Stimulated activated CD4-positive, alpha-beta T cell treated with anti-CD3 and anti-CD28 coated beads, Interleukin-15, amount 100 ng/mL, for 1 hour (primary cell): Measurements from ENCODE around the gene MBTPS1.

Experiments used
- DNase-seq, 2 donors: peaks; one replicate each; pipeline ENCODE4 v3.0.0-alpha.2; 2020; ENCODE audit warnings: low read depth in 1 of 2, low spot score in 1 of 2

The MBTPS1 gene

DNA sequence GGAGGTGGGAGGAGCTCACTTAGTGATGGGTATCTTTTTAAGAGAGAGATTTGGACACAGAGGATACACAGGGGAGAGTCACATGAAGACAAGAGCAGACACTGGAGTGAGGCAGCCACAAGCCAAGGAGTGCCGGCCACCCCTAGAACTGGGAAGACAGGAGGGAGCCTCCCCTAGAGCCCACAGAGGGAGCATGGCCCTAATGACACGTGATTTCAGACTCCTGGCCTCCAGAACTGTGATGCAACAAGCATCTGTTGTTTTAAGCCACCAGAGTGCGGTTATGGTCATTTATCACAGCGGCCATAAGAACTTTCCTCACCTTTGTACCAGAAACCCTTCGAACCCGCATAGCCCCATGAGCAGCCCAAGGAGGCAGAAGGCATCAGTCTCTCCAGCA, 107.5 kb downstream of the MBTPS1 start:
- DNase-seq: no peak

- DNase-seq: no peak
Measured at GRCh38 chr16:84007965-84008364, 108.8 kb downstream of the MBTPS1 start.

DNA sequence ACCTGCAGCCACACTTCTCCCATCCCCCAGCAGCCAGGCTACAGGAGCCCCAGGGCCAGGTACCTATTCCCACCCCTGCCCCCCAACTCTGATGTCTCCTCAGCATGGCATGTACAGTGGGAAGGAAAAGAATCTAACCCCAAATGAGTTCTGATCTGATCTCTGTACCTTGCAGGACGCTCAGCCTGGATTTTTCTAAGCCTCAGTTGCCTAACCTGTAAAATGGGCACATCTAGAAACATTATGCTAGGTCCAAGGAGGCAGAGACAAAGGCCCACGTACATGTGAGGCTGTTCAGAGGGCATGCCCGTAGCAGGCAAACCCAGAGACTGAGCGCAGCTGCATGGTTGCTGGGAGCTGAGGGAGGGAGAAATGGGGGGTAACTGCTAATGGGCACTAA, 109.2 kb downstream of the MBTPS1 start:
- DNase-seq: no peak

DNA sequence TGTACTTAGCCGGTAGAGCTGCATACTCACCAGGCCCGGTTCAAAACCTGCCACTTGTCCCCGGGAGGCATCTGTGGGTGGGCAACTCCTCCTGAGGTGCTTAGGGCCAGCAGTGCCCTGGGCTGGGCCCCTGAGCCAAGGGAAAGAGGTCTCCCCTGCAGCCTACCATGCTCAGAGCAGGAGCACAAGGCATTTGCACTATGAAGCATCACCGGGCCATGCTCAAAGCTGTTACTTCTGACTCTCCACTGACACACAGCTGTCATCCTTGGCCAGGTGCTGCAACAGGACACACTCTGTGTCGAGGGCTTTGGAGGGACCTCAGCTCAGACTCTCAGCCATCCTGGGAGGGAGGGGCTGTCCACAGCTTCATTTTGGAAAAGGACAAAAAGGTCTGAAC, 111.4 kb downstream of the MBTPS1 start:
- DNase-seq: no peak

DNA sequence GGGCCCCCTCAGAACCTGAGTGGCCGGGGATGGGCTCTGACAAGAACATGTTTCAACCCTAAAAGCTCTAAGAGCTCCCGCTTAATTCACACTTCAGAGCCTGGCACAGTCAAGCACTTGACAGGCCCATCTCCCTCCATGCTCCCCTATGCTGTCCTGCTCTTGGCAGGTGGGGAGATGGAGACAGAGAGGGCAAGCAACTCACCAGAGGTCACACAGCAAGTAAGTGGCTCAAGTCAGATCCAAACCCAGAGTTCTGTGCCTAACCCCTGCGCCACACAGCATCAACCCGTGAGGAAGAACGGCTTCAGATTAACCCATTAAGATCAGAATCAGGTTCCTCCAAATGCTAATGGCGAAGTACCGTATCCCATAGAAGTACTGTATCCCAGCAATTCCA, 112.3 kb downstream of the MBTPS1 start:
- DNase-seq: no peak
